HG03439 (cell line): ENCODE data around the gene TAP1.

Source experiments
- ATAC-seq: cut with Tn5 transposase; IDR thresholded peaks from one replicate; pipeline ENCODE4 v1.9.1; 2021; ENCODE audit warnings: mild to moderate bottlenecking, moderate library complexity; ENCODE audit not compliant: unreplicated experiment

TAP1 gene

GRCh38 chr6:32862725-32863124, 9.2 kb upstream of the TAP1 start:
- no peak for ATAC-seq

- no peak for ATAC-seq
Measured at GRCh38 chr6:32860674-32861073, 7.2 kb upstream of the TAP1 start.

GRCh38 chr6:32858194-32858593, 4.7 kb upstream of the TAP1 start:
- no peak for ATAC-seq

GRCh38 chr6:32857156-32857891, 3.8 kb upstream of the TAP1 start:
- ATAC-seq: no peak

GRCh38 chr6:32855467-32856174, 2.1 kb upstream of the TAP1 start:
- ATAC-seq: no peak

- ATAC-seq: peak; percentile 15
Measured at GRCh38 chr6:32854376-32855178, 1.1 kb upstream of the TAP1 start.

GRCh38 chr6:32852844-32853540, 512 bp downstream of the TAP1 start:
- peak; percentile 23 for ATAC-seq

GRCh38 chr6:32852018-32852843, 1.3 kb downstream of the TAP1 start:
- ATAC-seq: no peak

- ATAC-seq: no peak
Measured at GRCh38 chr6:32851025-32851424, 2.5 kb downstream of the TAP1 start.

GRCh38 chr6:32849126-32849525, 4.4 kb downstream of the TAP1 start:
- ATAC-seq: no peak

GRCh38 chr6:32847795-32848194, 5.7 kb downstream of the TAP1 start:
- no peak for ATAC-seq

GRCh38 chr6:32847004-32847403, 6.5 kb downstream of the TAP1 start:
- no peak for ATAC-seq

GRCh38 chr6:32845384-32845884, 8.1 kb downstream of the TAP1 start:
- ATAC-seq: no peak

- ATAC-seq: no peak
Measured at GRCh38 chr6:32844839-32845383, 8.6 kb downstream of the TAP1 start.

GRCh38 chr6:32843979-32844838, 9.3 kb downstream of the TAP1 start, which contains the start of gene PSMB8:
TSS of gene PSMB8 (minus strand) at chr6:32844047. CDS start at chr6:32843996, 51 bp downstream.
- ATAC-seq: peak; percentile 70

GRCh38 chr6:32843331-32843978, 10.0 kb downstream of the TAP1 start:
- ATAC-seq: peak; percentile 3

GRCh38 chr6:32842690-32843089, 10.8 kb downstream of the TAP1 start:
- ATAC-seq: no peak

GRCh38 chr6:32842021-32842650, 11.4 kb downstream of the TAP1 start:
- ATAC-seq: no peak
